Gastroesophageal sphincter (tissue), 4 donors: ENCODE results near the gene QSOX1. TPM values are rescaled to one million over a fixed set of nuclear protein-coding genes. Genes with fewer than 3 reads are reported as not detected.

Source experiments
- ATAC-seq: fragments of 150-250 bp; one replicate; pipeline ENCODE4 v1.9.1; 2016; ENCODE audit warnings: mild to moderate bottlenecking, moderate library complexity
- H3K27ac ChIP-seq, 4 donors: fragments of 200-600 bp; sonication (generic) in 3 of 4; 1 replicate in 3 of 4; 2 replicates in 1 of 4; pipeline ENCODE4 v1.5.1; 2016 to 2019
- H3K27me3 ChIP-seq: fragments of 200-600 bp; sonication (generic); one replicate; pipeline ENCODE4 v1.5.1; 2019
- H3K36me3 ChIP-seq, 2 donors: fragments of 200-600 bp; sonication (generic); one replicate each; pipeline ENCODE4 v1.5.1; 2019; ENCODE audit warnings: control low read depth in 1 of 2
- H3K4me1 ChIP-seq, 3 donors: fragments of 200-600 bp; sonication (generic); 1 replicate in 2 of 3; 2 replicates in 1 of 3; pipeline ENCODE4 v1.5.1; 2016 to 2019; ENCODE audit warnings: control low read depth in 2 of 3
- H3K4me3 ChIP-seq, 2 donors: fragments of 200-600 bp; sonication (generic); one replicate each; pipeline ENCODE4 v1.5.1; 2019; ENCODE audit warnings: mild to moderate bottlenecking in 1 of 2, moderate library complexity in 1 of 2
- H3K9me3 ChIP-seq, 3 donors: fragments of 200-600 bp; sonication (generic); one replicate each; pipeline ENCODE4 v1.5.1; 2017 to 2019; ENCODE audit warnings: control low read depth in 2 of 3
- CTCF ChIP-seq, 4 experiments: fragments of 200-600 bp in 2 of 4; fragments of 450-650 bp in 2 of 4; sonication (generic) in 1 of 4; IDR thresholded peaks; one replicate each; pipeline ENCODE4 v1.5.1; 2017 to 2019; ENCODE audit warnings: antibody characterized with exemption in 4 of 4, mild to moderate bottlenecking in 2 of 4, moderate library complexity in 2 of 4
- EP300 ChIP-seq: sonication (generic); formaldehyde crosslinking; IDR thresholded peaks from one replicate; pipeline ENCODE4 v1.6.1; 2017; ENCODE audit warnings: antibody characterized with exemption, mild to moderate bottlenecking
- POLR2A ChIP-seq, 2 donors: fragments of 450-650 bp; IDR thresholded peaks; one replicate each; pipeline ENCODE4 v1.6.1; 2017; ENCODE audit warnings: antibody characterized with exemption in 2 of 2, mild to moderate bottlenecking in 2 of 2, moderate library complexity in 1 of 2
- POLR2AphosphoS5 ChIP-seq: sonication (generic); formaldehyde crosslinking; IDR thresholded peaks from one replicate; pipeline ENCODE4 v1.6.1; 2017; ENCODE audit warnings: antibody characterized with exemption
- WGBS, 2 donors: methylation state at CpG; one replicate each; pipeline ENCODE4 v1.1.5; 2018; ENCODE audit warnings: low coverage in 1 of 2; 5-methylcytosine and 5-hydroxymethylcytosine counted together
- total RNA-seq, 4 donors: library from RNA; depleted of rRNA; stranded (reverse); fragments of >200 nt; gene quantifications; one replicate each; pipeline ENCODE4 v1.1.0, GENCODE V29; 2016

QSOX1 gene
- total RNA-seq, 4 donors from 2014 or later: 71.5 to 132 (median 106) TPM

- no peak overlapping the region for H3K27ac ChIP-seq
- H3K9me3 ChIP-seq: no peaks in the 10 kb centered on the region
- ATAC-seq: no peak
- TF ChIP-seq CTCF (IDR thresholded peaks at IDR 0.05) (no peak), POLR2AphosphoS5 (no peak), POLR2A (IDR thresholded peaks at IDR 0.05) (no peak), EP300 (no peak)
- H3K4me1 ChIP-seq: peaks cover 0 to 43% (median 28%) of the 10 kb centered on the region in 3 donors
- WGBS, 2 donors: 18 to 24% methylated on average over 17 of the region's 17 CpGs
- no peak overlapping the region for H3K4me3 ChIP-seq
- no peaks in the 10 kb centered on the region for H3K36me3 ChIP-seq
- H3K27me3 ChIP-seq: peaks cover 93% of the 10 kb centered on the region
Observed at GRCh38 chr1:180227861-180228647, 73.4 kb downstream of the QSOX1 start.

GRCh38 chr1:180228648-180229482 lies 74.2 kb downstream of the QSOX1 start:
- TF ChIP-seq CTCF (IDR thresholded peaks at IDR 0.05) (no peak), POLR2AphosphoS5 (no peak), POLR2A (IDR thresholded peaks at IDR 0.05) (no peak), EP300 (no peak)
- peak; percentile 19 for ATAC-seq
- no peaks in the 10 kb centered on the region for H3K36me3 ChIP-seq
- H3K4me1 ChIP-seq: peaks cover 0 to 51% (median 35%) of the 10 kb centered on the region in 3 donors
- H3K4me3 ChIP-seq: peak overlapping the region; percentile 43 to 62
- H3K27ac ChIP-seq: no peak overlapping the region
- H3K9me3 ChIP-seq: no peaks in the 10 kb centered on the region
- WGBS, 2 donors: 3 to 17% methylated on average over 4 of the region's 57 CpGs
- peaks cover 99% of the 10 kb centered on the region for H3K27me3 ChIP-seq

- Histone ChIP-seq H3K36me3 (no peaks in the 10 kb centered on the region), H3K4me3 (peak within 1 kb of the TSS; percentile 43 to 62), H3K9me3 (no peaks in the 10 kb centered on the region), H3K4me1 (peaks cover 0 to 59% (median 41%) of the 10 kb centered on the region in 3 donors), H3K27me3 (peaks cover 100% of the 10 kb centered on the region), H3K27ac (no peak within 1 kb of the TSS)
- TF ChIP-seq POLR2A (IDR thresholded peaks at IDR 0.05) (no peak), POLR2AphosphoS5 (peak; percentile 21)
- WGBS, 2 donors: 0% methylated on average over 5 of the region's 105 CpGs; no CpG with 5 or more reads in 1 of the 2 donors
- ATAC-seq: peak; percentile 20
Observed at GRCh38 chr1:180229483-180230415, 75.1 kb downstream of the QSOX1 start, which contains the start of gene LHX4. TSS of gene LHX4 (plus strand) at chr1:180230264. CDS start at chr1:180230530, 266 bp downstream.

- TF ChIP-seq EP300 (no peak), POLR2AphosphoS5 (no peak), CTCF (IDR thresholded peaks at IDR 0.05) (no peak), POLR2A (IDR thresholded peaks at IDR 0.05) (no peak)
- Histone ChIP-seq H3K27ac (no peak overlapping the region), H3K9me3 (no peaks in the 10 kb centered on the region), H3K27me3 (peaks cover 100% of the 10 kb centered on the region), H3K4me3 (peak overlapping the region; percentile 43 to 62), H3K4me1 (peaks cover 0 to 65% (median 48%) of the 10 kb centered on the region in 3 donors), H3K36me3 (no peaks in the 10 kb centered on the region)
- WGBS, 2 donors: 0% methylated on average over 1 of the region's 28 CpGs; no CpG with 5 or more reads in 1 of the 2 donors
- ATAC-seq: no peak
Observed at GRCh38 chr1:180230416-180230790, 75.7 kb downstream of the QSOX1 start.
